Central memory CD8-positive, alpha-beta T cell (primary cell): ENCODE measurements around the gene PAK1.

Source experiments
- ATAC-seq: fragments of 150-1000 bp; cut with Tn5 transposase; replicated peaks from 2 replicates; pipeline ENCODE4 v1.10.0; 2022; ENCODE audit warnings: mild to moderate bottlenecking, moderate FRiP score, moderate number of reproducible peaks; ENCODE audit not compliant: poor library complexity, severe bottlenecking; ENCODE audit errors: extremely low read depth
- DNase-seq, 2 donors: peaks; one replicate each; pipeline ENCODE4 v3.0.0; 2021; ENCODE audit warnings: low spot score in 2 of 2
- H3K27ac Mint-ChIP-seq: one replicate; pipeline ENCODE4 v1.8.0; 2022; ENCODE audit warnings: low read depth, mild to moderate bottlenecking, moderate library complexity, mixed read lengths
- H3K27me3 Mint-ChIP-seq: one replicate; pipeline ENCODE4 v1.8.0; 2022; ENCODE audit warnings: mixed read lengths
- H3K36me3 Mint-ChIP-seq: one replicate; pipeline ENCODE4 v1.8.0; 2022; ENCODE audit warnings: mild to moderate bottlenecking, moderate library complexity, mixed read lengths; ENCODE audit not compliant: insufficient read depth
- H3K4me1 Mint-ChIP-seq: one replicate; pipeline ENCODE4 v1.8.0; 2022; ENCODE audit warnings: mixed read lengths
- H3K4me3 Mint-ChIP-seq: one replicate; pipeline ENCODE4 v1.8.0; 2022; ENCODE audit warnings: mild to moderate bottlenecking, moderate library complexity, mixed read lengths
- H3K9me3 Mint-ChIP-seq: one replicate; pipeline ENCODE4 v1.8.0; 2022; ENCODE audit warnings: mixed read lengths

The PAK1 gene

GRCh38 chr11:77473801-77474683 lies at the start of gene PAK1:
Gene PAK1, minus strand, starts transcription at chr11:77474094. Its CDS starts 81,574 bp downstream, at chr11:77392520.
- Mint-ChIP-seq H3K36me3 (peaks cover 20% of the 10 kb centered on the region), H3K4me1 (peaks cover 13% of the 10 kb centered on the region), H3K4me3 (peak within 1 kb of the TSS; percentile 86), H3K27me3 (no peaks in the 10 kb centered on the region), H3K27ac (peak within 1 kb of the TSS; percentile 99), H3K9me3 (no peaks in the 10 kb centered on the region)
- peak; percentile 74 for ATAC-seq
- DNase-seq, result peak; percentile 87 to 91

GRCh38 chr11:77522215-77522614 lies 48.3 kb upstream of the PAK1 start:
- ATAC-seq (no peak), DNase-seq (no peak)
- Mint-ChIP-seq H3K4me3 (no peak overlapping the region), H3K27ac (no peak overlapping the region), H3K4me1 (no peaks in the 10 kb centered on the region), H3K36me3 (no peaks in the 10 kb centered on the region), H3K27me3 (no peaks in the 10 kb centered on the region), H3K9me3 (no peaks in the 10 kb centered on the region)

GRCh38 chr11:77519847-77520246 lies 46.0 kb upstream of the PAK1 start:
- ATAC-seq (no peak), DNase-seq (no peak)
- no peak overlapping the region for H3K27ac Mint-ChIP-seq
- no peaks in the 10 kb centered on the region for H3K36me3 Mint-ChIP-seq
- no peak overlapping the region for H3K4me3 Mint-ChIP-seq
- no peaks in the 10 kb centered on the region for H3K27me3 Mint-ChIP-seq
- H3K9me3 Mint-ChIP-seq, result no peaks in the 10 kb centered on the region
- no peaks in the 10 kb centered on the region for H3K4me1 Mint-ChIP-seq

GRCh38 chr11:77518471-77518870 lies 44.6 kb upstream of the PAK1 start:
- peaks cover 12% of the 10 kb centered on the region for H3K27me3 Mint-ChIP-seq
- H3K4me3 Mint-ChIP-seq, result no peak overlapping the region
- no peak for ATAC-seq
- H3K9me3 Mint-ChIP-seq, result no peaks in the 10 kb centered on the region
- H3K27ac Mint-ChIP-seq, result no peak overlapping the region
- no peaks in the 10 kb centered on the region for H3K36me3 Mint-ChIP-seq
- no peaks in the 10 kb centered on the region for H3K4me1 Mint-ChIP-seq
- no peak for DNase-seq

GRCh38 chr11:77517753-77518152 lies 43.9 kb upstream of the PAK1 start:
- DNase-seq (no peak), ATAC-seq (no peak)
- Mint-ChIP-seq H3K9me3 (no peaks in the 10 kb centered on the region), H3K27me3 (peaks cover 13% of the 10 kb centered on the region), H3K27ac (no peak overlapping the region), H3K4me1 (no peaks in the 10 kb centered on the region), H3K36me3 (no peaks in the 10 kb centered on the region), H3K4me3 (no peak overlapping the region)

- no peaks in the 10 kb centered on the region for H3K4me1 Mint-ChIP-seq
- H3K27ac Mint-ChIP-seq, result no peak overlapping the region
- H3K36me3 Mint-ChIP-seq, result no peaks in the 10 kb centered on the region
- DNase-seq (no peak), ATAC-seq (no peak)
- H3K4me3 Mint-ChIP-seq, result no peak overlapping the region
- H3K9me3 Mint-ChIP-seq, result no peaks in the 10 kb centered on the region
- H3K27me3 Mint-ChIP-seq, result peaks cover 18% of the 10 kb centered on the region
Observed at GRCh38 chr11:77517226-77517625, 43.3 kb upstream of the PAK1 start.

GRCh38 chr11:77515483-77515882 lies 41.6 kb upstream of the PAK1 start:
- no peaks in the 10 kb centered on the region for H3K4me1 Mint-ChIP-seq
- DNase-seq (no peak), ATAC-seq (no peak)
- peaks cover 34% of the 10 kb centered on the region for H3K27me3 Mint-ChIP-seq
- H3K27ac Mint-ChIP-seq, result no peak overlapping the region
- no peaks in the 10 kb centered on the region for H3K36me3 Mint-ChIP-seq
- no peaks in the 10 kb centered on the region for H3K9me3 Mint-ChIP-seq
- H3K4me3 Mint-ChIP-seq, result no peak overlapping the region

- Mint-ChIP-seq H3K9me3 (no peaks in the 10 kb centered on the region), H3K4me1 (no peaks in the 10 kb centered on the region), H3K27ac (no peak overlapping the region), H3K36me3 (no peaks in the 10 kb centered on the region), H3K4me3 (no peak overlapping the region), H3K27me3 (peaks cover 39% of the 10 kb centered on the region)
- no peak for DNase-seq
- ATAC-seq, result no peak
Observed at GRCh38 chr11:77515063-77515462, 41.2 kb upstream of the PAK1 start.

- Mint-ChIP-seq H3K27me3 (peaks cover 52% of the 10 kb centered on the region), H3K27ac (no peak overlapping the region), H3K36me3 (no peaks in the 10 kb centered on the region), H3K9me3 (no peaks in the 10 kb centered on the region), H3K4me1 (no peaks in the 10 kb centered on the region), H3K4me3 (no peak overlapping the region)
- no peak for ATAC-seq
- no peak for DNase-seq
Observed at GRCh38 chr11:77512092-77512491, 38.2 kb upstream of the PAK1 start.

- H3K27ac Mint-ChIP-seq, result no peak overlapping the region
- no peaks in the 10 kb centered on the region for H3K4me1 Mint-ChIP-seq
- DNase-seq (no peak), ATAC-seq (no peak)
- peaks cover 64% of the 10 kb centered on the region for H3K27me3 Mint-ChIP-seq
- H3K36me3 Mint-ChIP-seq, result no peaks in the 10 kb centered on the region
- no peaks in the 10 kb centered on the region for H3K9me3 Mint-ChIP-seq
- H3K4me3 Mint-ChIP-seq, result no peak overlapping the region
Observed at GRCh38 chr11:77510851-77511250, 37.0 kb upstream of the PAK1 start.

GRCh38 chr11:77510095-77510494 lies 36.2 kb upstream of the PAK1 start:
- no peak for DNase-seq
- Mint-ChIP-seq H3K4me1 (no peaks in the 10 kb centered on the region), H3K9me3 (no peaks in the 10 kb centered on the region), H3K4me3 (no peak overlapping the region), H3K27ac (no peak overlapping the region), H3K27me3 (peaks cover 72% of the 10 kb centered on the region), H3K36me3 (no peaks in the 10 kb centered on the region)
- no peak for ATAC-seq

- ATAC-seq (no peak), DNase-seq (no peak)
- H3K4me1 Mint-ChIP-seq, result no peaks in the 10 kb centered on the region
- H3K36me3 Mint-ChIP-seq, result no peaks in the 10 kb centered on the region
- peaks cover 61% of the 10 kb centered on the region for H3K27me3 Mint-ChIP-seq
- H3K9me3 Mint-ChIP-seq, result no peaks in the 10 kb centered on the region
- no peak overlapping the region for H3K27ac Mint-ChIP-seq
- no peak overlapping the region for H3K4me3 Mint-ChIP-seq
Observed at GRCh38 chr11:77508019-77508418, 34.1 kb upstream of the PAK1 start.

GRCh38 chr11:77506857-77507256 lies 33.0 kb upstream of the PAK1 start:
- Mint-ChIP-seq H3K9me3 (no peaks in the 10 kb centered on the region), H3K4me1 (no peaks in the 10 kb centered on the region), H3K36me3 (no peaks in the 10 kb centered on the region), H3K27ac (no peak overlapping the region), H3K4me3 (no peak overlapping the region), H3K27me3 (peaks cover 51% of the 10 kb centered on the region)
- no peak for ATAC-seq
- DNase-seq, result no peak
